ENCODE measurements around the gene RESP18.

DNA sequence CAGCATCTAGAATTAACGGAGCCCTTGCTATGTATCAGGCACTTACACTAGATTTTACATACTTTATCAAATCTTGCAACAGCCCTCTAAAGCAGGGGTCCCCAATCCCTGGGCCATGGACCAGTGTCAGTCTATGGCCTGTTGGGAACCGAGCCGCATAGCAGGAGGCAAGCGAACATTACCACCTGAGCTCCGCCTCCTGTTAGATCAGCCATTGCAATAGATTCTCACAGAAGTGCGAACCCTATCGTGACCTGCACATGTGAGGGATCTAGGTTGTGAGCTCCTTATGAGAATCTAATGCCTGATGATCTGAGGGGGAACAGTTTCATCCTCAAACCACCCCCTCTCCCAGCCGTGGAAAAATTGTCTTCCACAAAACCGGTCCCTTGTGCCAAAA, 39.9 kb downstream of the RESP18 start:
- TF ChIP-seq, protein P1, sequence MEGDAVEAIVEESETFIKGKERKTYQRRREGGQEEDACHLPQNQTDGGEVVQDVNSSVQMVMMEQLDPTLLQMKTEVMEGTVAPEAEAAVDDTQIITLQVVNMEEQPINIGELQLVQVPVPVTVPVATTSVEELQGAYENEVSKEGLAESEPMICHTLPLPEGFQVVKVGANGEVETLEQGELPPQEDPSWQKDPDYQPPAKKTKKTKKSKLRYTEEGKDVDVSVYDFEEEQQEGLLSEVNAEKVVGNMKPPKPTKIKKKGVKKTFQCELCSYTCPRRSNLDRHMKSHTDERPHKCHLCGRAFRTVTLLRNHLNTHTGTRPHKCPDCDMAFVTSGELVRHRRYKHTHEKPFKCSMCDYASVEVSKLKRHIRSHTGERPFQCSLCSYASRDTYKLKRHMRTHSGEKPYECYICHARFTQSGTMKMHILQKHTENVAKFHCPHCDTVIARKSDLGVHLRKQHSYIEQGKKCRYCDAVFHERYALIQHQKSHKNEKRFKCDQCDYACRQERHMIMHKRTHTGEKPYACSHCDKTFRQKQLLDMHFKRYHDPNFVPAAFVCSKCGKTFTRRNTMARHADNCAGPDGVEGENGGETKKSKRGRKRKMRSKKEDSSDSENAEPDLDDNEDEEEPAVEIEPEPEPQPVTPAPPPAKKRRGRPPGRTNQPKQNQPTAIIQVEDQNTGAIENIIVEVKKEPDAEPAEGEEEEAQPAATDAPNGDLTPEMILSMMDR (IDR thresholded peaks at IDR 0.05) = no peak
- TF ChIP-seq POLR2A (IDR thresholded peaks at IDR 0.05) = no peak

Measured in right lobe of liver (tissue), 4 donors.